HG03558 (cell line): ENCODE results near the gene ZNF48.
"Not testable (repeated sequence)": the region's sequence is repeated elsewhere in the genome, so short reads cannot be mapped to it uniquely, and the experiment has no call there.

Experiments used
- ATAC-seq: cut with Tn5 transposase; IDR thresholded peaks from one replicate; pipeline ENCODE4 v1.9.1; 2021; ENCODE audit warnings: moderate number of reproducible peaks; ENCODE audit not compliant: unreplicated experiment; ENCODE audit errors: extremely low read depth

The ZNF48 gene

GRCh38 chr16:30377050-30377811, 18.0 kb upstream of the ZNF48 start:
- no peak for ATAC-seq

GRCh38 chr16:30377812-30378235, 17.4 kb upstream of the ZNF48 start:
- peak; percentile 4 for ATAC-seq

GRCh38 chr16:30378236-30379157, 16.7 kb upstream of the ZNF48 start:
- peak; percentile 69 for ATAC-seq

GRCh38 chr16:30379158-30379783, 15.9 kb upstream of the ZNF48 start:
- no peak for ATAC-seq

GRCh38 chr16:30380072-30380802, 15.0 kb upstream of the ZNF48 start:
- no peak for ATAC-seq

- no peak for ATAC-seq
These were observed 14.4 kb upstream of the ZNF48 start for GRCh38 chr16:30380803-30381208.

- no peak for ATAC-seq
These were observed 13.8 kb upstream of the ZNF48 start for GRCh38 chr16:30381291-30382041.

GRCh38 chr16:30382111-30382881, 12.9 kb upstream of the ZNF48 start, which contains the start of gene SEPTIN1:
TSS of gene SEPTIN1 (minus strand) at chr16:30382561. CDS start at chr16:30382542, 19 bp downstream.
- ATAC-seq = no peak

- ATAC-seq = no peak
These were observed 11.7 kb upstream of the ZNF48 start for GRCh38 chr16:30383521-30383920.

- no peak for ATAC-seq
These were observed 547 bp upstream of the ZNF48 start for GRCh38 chr16:30394592-30395154.

- no peak for ATAC-seq
These were observed 869 bp downstream of the ZNF48 start for GRCh38 chr16:30395992-30396585.

GRCh38 chr16:30396627-30397026, 1.4 kb downstream of the ZNF48 start:
- ATAC-seq = not testable (repeated sequence)

GRCh38 chr16:30397056-30397455, 1.8 kb downstream of the ZNF48 start:
- no peak for ATAC-seq

- no peak for ATAC-seq
These were observed 2.8 kb downstream of the ZNF48 start for GRCh38 chr16:30397776-30398660.

GRCh38 chr16:30398661-30399434, 3.6 kb downstream of the ZNF48 start:
- ATAC-seq = no peak
